Liver (tissue), 9 donors: ENCODE data around the gene WSCD2. TPM values are rescaled to one million over a fixed set of nuclear protein-coding genes. Genes with fewer than 3 reads are reported as not detected.

Experiments
- DNase-seq: peaks from one replicate; pipeline ENCODE4 v3.0.0-alpha.2; 2017; ENCODE audit warnings: low spot score
- H3K27ac ChIP-seq, 2 donors: one replicate each; pipeline ENCODE4 v1.7.0; 2013; ENCODE audit warnings: inconsistent platforms in 2 of 2, low read length in 2 of 2, control low read depth in 1 of 2, low read depth in 1 of 2, mild to moderate bottlenecking in 1 of 2
- H3K27me3 ChIP-seq, 4 donors: one replicate each; pipeline versions ENCODE4 v1.6.1 to v1.7.0; 2013; ENCODE audit warnings: low read length in 3 of 4, inconsistent platforms in 1 of 4, mild to moderate bottlenecking in 1 of 4, moderate library complexity in 1 of 4; ENCODE audit not compliant: control insufficient read depth in 4 of 4, insufficient read depth in 4 of 4
- H3K36me3 ChIP-seq, 4 donors: one replicate each; pipeline versions ENCODE4 v1.6.1 to v1.7.0; 2013; ENCODE audit warnings: low read length in 3 of 4, mild to moderate bottlenecking in 3 of 4, low read depth in 1 of 4, moderate library complexity in 1 of 4; ENCODE audit not compliant: control insufficient read depth in 4 of 4, insufficient read depth in 3 of 4
- H3K4me1 ChIP-seq, 4 donors: one replicate each; pipeline versions ENCODE4 v1.6.1 to v1.7.0; 2013; ENCODE audit warnings: low read length in 3 of 4, mild to moderate bottlenecking in 3 of 4, moderate library complexity in 1 of 4; ENCODE audit not compliant: control insufficient read depth in 4 of 4, insufficient read depth in 4 of 4
- H3K4me3 ChIP-seq, 3 donors: one replicate each; pipeline versions ENCODE4 v1.6.1 to v1.7.0; 2013; ENCODE audit warnings: low read length in 3 of 3, control low read depth in 1 of 3, low read depth in 1 of 3, mild to moderate bottlenecking in 1 of 3
- H3K9ac ChIP-seq, 2 donors: one replicate each; pipeline ENCODE4 v1.7.0; 2013; ENCODE audit warnings: low read length in 2 of 2, mild to moderate bottlenecking in 2 of 2, moderate library complexity in 2 of 2, control low read depth in 1 of 2, low read depth in 1 of 2
- H3K9me3 ChIP-seq, 4 donors: one replicate each; pipeline versions ENCODE4 v1.6.1 to v1.7.0; 2013; ENCODE audit warnings: low read length in 3 of 4; ENCODE audit not compliant: control insufficient read depth in 4 of 4
- EGR1 ChIP-seq, 2 donors: IDR thresholded peaks; 2 replicates each; pipeline ENCODE4 v1.6.1; 2016 to 2018; ENCODE audit warnings: antibody characterized with exemption in 2 of 2, low read depth in 2 of 2
- FOXA1 ChIP-seq: IDR thresholded peaks from 2 replicates; pipeline ENCODE4 v1.6.1; 2016; ENCODE audit warnings: antibody characterized with exemption
- FOXA2 ChIP-seq: IDR thresholded peaks from 2 replicates; pipeline ENCODE4 v1.6.1; 2016; ENCODE audit warnings: antibody characterized with exemption
- GABPA ChIP-seq, 2 donors: IDR thresholded peaks in 1 of 2; conservative IDR thresholded peaks in 1 of 2; 2 replicates each; pipeline ENCODE4 v1.6.1; 2016; ENCODE audit warnings: antibody characterized with exemption in 2 of 2, mild to moderate bottlenecking in 1 of 2, moderate library complexity in 1 of 2
- HNF4G ChIP-seq: IDR thresholded peaks from 2 replicates; pipeline ENCODE4 v1.6.1; 2016; ENCODE audit warnings: antibody characterized with exemption
- MAX ChIP-seq: IDR thresholded peaks from 2 replicates; pipeline ENCODE4 v1.6.1; 2016; ENCODE audit warnings: antibody characterized with exemption
- RAD21 ChIP-seq, 2 donors: IDR thresholded peaks; 2 replicates each; pipeline ENCODE4 v1.6.1; 2016; ENCODE audit warnings: antibody characterized with exemption in 2 of 2, mild to moderate bottlenecking in 2 of 2
- RXRA ChIP-seq, 2 donors: IDR thresholded peaks; 2 replicates each; pipeline ENCODE4 v1.6.1; 2017 to 2018; ENCODE audit warnings: antibody characterized with exemption in 2 of 2, mild to moderate bottlenecking in 1 of 2
- SP1 ChIP-seq: IDR thresholded peaks from 2 replicates; pipeline ENCODE4 v1.6.1; 2018; ENCODE audit warnings: antibody characterized with exemption, mild to moderate bottlenecking
- YY1 ChIP-seq: IDR thresholded peaks from 2 replicates; pipeline ENCODE4 v1.6.1; 2016; ENCODE audit warnings: antibody characterized with exemption, mild to moderate bottlenecking
- ZBTB33 ChIP-seq: IDR thresholded peaks from 2 replicates; pipeline ENCODE4 v1.6.1; 2016; ENCODE audit warnings: antibody characterized with exemption
- WGBS: extraction: QIAGEN DNeasy Blood & Tissue Kit; methylation state at CpG from one replicate; pipeline ENCODE4 v1.1.7; 2013; 5-methylcytosine and 5-hydroxymethylcytosine counted together
- polyA plus RNA-seq, 2 donors: library from polyadenylated mRNA; stranded (reverse) in 1 of 2; unstranded in 1 of 2; fragments of 200-250 nt in 1 of 2; fragments of >200 nt in 1 of 2; fragmentation: Nextera tagmentation in 1 of 2; extraction: Ambion mirVana in 1 of 2; gene quantifications; one replicate each; pipeline versions ENCODE4 v1.2.1 to v1.2.3, GENCODE V29; 2013 to 2015
- total RNA-seq, 2 donors: library from RNA; depleted of rRNA; stranded (reverse); fragments of >200 nt; gene quantifications; one replicate each; pipeline ENCODE4 v1.2.3, GENCODE V29; 2014
- TF ChIP-seq, protein P1 (sequence below): fragments of 150-350 bp; IDR thresholded peaks from 2 replicates; pipeline ENCODE4 v1.5.1; 2017; ENCODE audit warnings: improper control_type of control experiment, low read depth, low read length; ENCODE audit not compliant: missing input control
- TF ChIP-seq, protein P2 (sequence below): IDR thresholded peaks from 2 replicates; pipeline ENCODE4 v1.6.1; 2016; ENCODE audit warnings: antibody characterized with exemption
- TF ChIP-seq, protein P3 (sequence below): IDR thresholded peaks from 2 replicates; pipeline ENCODE4 v1.6.1; 2016; ENCODE audit warnings: antibody characterized with exemption, mild to moderate bottlenecking
- donor health status: healthy.
- donor health status: healthy.
- donor health status: healthy.
- donor health status: healthy.
- donor health status: healthy.

WSCD2 gene
- total and polyA plus RNA-seq, 4 donors: under 0.01 to 0.09 (median 0.05) TPM; not detected in 1

GRCh38 chr12:108268397-108268796 is 139.3 kb downstream of the WSCD2 start:
- H3K27me3 ChIP-seq: peaks cover 0 to 4% (median 2%) of the 10 kb centered on the region in 4 donors
- H3K4me1 ChIP-seq: no peaks in the 10 kb centered on the region
- no peak overlapping the region for H3K9ac ChIP-seq
- no peak for TF ChIP-seq SP1
- peaks cover 0 to 2% (median under 1%) of the 10 kb centered on the region in 4 donors for H3K9me3 ChIP-seq
- H3K27ac ChIP-seq: no peak overlapping the region
- no peaks in the 10 kb centered on the region for H3K36me3 ChIP-seq
- no peak for DNase-seq
- WGBS: 24% methylated on average over 1 of the region's 1 CpG
- H3K4me3 ChIP-seq: no peak overlapping the region

- peaks cover 0 to 3% (median 2%) of the 10 kb centered on the region in 4 donors for H3K9me3 ChIP-seq
- no peak overlapping the region for H3K4me3 ChIP-seq
- H3K27me3 ChIP-seq: peaks cover 0 to 6% (median 2%) of the 10 kb centered on the region in 4 donors
- no peaks in the 10 kb centered on the region for H3K36me3 ChIP-seq
- no peak overlapping the region for H3K27ac ChIP-seq
- H3K9ac ChIP-seq: no peak overlapping the region
- 71% methylated on average over 1 of the region's 1 CpG for WGBS
- no peaks in the 10 kb centered on the region for H3K4me1 ChIP-seq
- no peak for DNase-seq
- TF ChIP-seq ZBTB33: no peak
- TF ChIP-seq GABPA (IDR thresholded peaks at IDR 0.05 in 1 of 2, conservative IDR thresholded peaks at IDR 0.05 in 1 of 2): no peak
- TF ChIP-seq RAD21 (IDR thresholded peaks at IDR 0.05): no peak
- TF ChIP-seq EGR1 (IDR thresholded peaks at IDR 0.05; ENCODE audit: low read depth in 2 of 2): no peak
- TF ChIP-seq, protein P1, sequence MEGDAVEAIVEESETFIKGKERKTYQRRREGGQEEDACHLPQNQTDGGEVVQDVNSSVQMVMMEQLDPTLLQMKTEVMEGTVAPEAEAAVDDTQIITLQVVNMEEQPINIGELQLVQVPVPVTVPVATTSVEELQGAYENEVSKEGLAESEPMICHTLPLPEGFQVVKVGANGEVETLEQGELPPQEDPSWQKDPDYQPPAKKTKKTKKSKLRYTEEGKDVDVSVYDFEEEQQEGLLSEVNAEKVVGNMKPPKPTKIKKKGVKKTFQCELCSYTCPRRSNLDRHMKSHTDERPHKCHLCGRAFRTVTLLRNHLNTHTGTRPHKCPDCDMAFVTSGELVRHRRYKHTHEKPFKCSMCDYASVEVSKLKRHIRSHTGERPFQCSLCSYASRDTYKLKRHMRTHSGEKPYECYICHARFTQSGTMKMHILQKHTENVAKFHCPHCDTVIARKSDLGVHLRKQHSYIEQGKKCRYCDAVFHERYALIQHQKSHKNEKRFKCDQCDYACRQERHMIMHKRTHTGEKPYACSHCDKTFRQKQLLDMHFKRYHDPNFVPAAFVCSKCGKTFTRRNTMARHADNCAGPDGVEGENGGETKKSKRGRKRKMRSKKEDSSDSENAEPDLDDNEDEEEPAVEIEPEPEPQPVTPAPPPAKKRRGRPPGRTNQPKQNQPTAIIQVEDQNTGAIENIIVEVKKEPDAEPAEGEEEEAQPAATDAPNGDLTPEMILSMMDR: no peak
- TF ChIP-seq FOXA1: no peak
- TF ChIP-seq, protein P2, sequence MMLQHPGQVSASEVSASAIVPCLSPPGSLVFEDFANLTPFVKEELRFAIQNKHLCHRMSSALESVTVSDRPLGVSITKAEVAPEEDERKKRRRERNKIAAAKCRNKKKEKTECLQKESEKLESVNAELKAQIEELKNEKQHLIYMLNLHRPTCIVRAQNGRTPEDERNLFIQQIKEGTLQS: no peak
- TF ChIP-seq YY1: no peak
- no peak for TF ChIP-seq HNF4G
- TF ChIP-seq MAX: no peak
- TF ChIP-seq FOXA2: no peak
Observed at GRCh38 chr12:108269224-108269623, 140.1 kb downstream of the WSCD2 start.

DNA sequence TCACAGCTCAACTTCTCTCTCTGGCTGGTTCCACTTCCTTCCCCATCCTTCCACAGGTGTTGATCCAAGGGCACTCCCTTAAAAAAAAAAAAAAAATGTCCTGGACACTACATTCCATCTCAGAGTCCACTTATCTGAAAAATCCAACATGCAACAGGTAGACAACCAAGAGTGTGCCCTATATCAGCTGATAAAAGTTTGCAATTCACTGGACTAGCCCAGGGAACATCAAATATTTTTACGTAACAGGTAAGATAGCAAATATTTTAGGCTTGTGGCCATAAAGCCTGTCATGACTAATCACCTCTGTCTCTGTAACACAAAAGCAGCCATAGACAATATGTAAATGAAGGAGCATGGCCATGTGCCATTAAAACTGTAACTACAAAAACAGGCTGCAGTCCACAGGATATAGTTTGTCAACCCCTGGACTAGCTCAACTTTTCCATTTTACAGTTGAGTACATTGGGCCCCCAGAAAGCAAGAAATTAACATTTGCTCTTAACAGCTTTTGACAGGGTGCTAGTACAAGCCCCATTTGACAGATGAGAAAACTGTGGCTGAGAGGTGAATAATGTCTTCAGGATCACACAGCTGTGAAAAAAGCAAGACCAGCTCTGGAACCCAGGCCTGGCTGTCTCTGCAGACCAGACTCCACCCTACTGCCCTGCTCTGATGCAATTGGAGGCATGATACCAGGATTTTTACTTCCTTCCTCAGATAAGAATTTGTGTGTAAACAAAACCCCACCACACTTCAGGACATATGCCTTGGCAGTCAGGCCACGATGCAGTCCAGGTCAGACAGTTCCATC is 141.2 kb downstream of the WSCD2 start:
- DNase-seq: no peak
- Histone ChIP-seq H3K27me3 (peaks cover 0 to 6% (median 2%) of the 10 kb centered on the region in 4 donors), H3K4me1 (no peaks in the 10 kb centered on the region), H3K4me3 (no peak overlapping the region), H3K9ac (no peak overlapping the region), H3K27ac (no peak overlapping the region), H3K36me3 (no peaks in the 10 kb centered on the region), H3K9me3 (peaks cover 0 to 5% (median 4%) of the 10 kb centered on the region in 4 donors)
- 59% methylated on average over 2 of the region's 2 CpGs for WGBS
- no peak for TF ChIP-seq ZBTB33
- TF ChIP-seq RXRA (IDR thresholded peaks at IDR 0.05): no peak
- TF ChIP-seq, protein P3, sequence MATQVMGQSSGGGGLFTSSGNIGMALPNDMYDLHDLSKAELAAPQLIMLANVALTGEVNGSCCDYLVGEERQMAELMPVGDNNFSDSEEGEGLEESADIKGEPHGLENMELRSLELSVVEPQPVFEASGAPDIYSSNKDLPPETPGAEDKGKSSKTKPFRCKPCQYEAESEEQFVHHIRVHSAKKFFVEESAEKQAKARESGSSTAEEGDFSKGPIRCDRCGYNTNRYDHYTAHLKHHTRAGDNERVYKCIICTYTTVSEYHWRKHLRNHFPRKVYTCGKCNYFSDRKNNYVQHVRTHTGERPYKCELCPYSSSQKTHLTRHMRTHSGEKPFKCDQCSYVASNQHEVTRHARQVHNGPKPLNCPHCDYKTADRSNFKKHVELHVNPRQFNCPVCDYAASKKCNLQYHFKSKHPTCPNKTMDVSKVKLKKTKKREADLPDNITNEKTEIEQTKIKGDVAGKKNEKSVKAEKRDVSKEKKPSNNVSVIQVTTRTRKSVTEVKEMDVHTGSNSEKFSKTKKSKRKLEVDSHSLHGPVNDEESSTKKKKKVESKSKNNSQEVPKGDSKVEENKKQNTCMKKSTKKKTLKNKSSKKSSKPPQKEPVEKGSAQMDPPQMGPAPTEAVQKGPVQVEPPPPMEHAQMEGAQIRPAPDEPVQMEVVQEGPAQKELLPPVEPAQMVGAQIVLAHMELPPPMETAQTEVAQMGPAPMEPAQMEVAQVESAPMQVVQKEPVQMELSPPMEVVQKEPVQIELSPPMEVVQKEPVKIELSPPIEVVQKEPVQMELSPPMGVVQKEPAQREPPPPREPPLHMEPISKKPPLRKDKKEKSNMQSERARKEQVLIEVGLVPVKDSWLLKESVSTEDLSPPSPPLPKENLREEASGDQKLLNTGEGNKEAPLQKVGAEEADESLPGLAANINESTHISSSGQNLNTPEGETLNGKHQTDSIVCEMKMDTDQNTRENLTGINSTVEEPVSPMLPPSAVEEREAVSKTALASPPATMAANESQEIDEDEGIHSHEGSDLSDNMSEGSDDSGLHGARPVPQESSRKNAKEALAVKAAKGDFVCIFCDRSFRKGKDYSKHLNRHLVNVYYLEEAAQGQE: no peak
- no peak for TF ChIP-seq YY1
- TF ChIP-seq FOXA1: no peak
- no peak for TF ChIP-seq EGR1 (IDR thresholded peaks at IDR 0.05; ENCODE audit: low read depth in 2 of 2)
- TF ChIP-seq RAD21 (IDR thresholded peaks at IDR 0.05): no peak
- TF ChIP-seq MAX: no peak
- no peak for TF ChIP-seq FOXA2
- no peak for TF ChIP-seq GABPA (IDR thresholded peaks at IDR 0.05 in 1 of 2, conservative IDR thresholded peaks at IDR 0.05 in 1 of 2)
